NCI-H1105 (cell line): Measurements from ENCODE around the gene SLC45A3.

ENCODE experiments used
- DNase-seq: peaks from one replicate; lab custom pipeline; 2025; lab: John Stamatoyannopoulos, UW

Gene SLC45A3

GRCh38 chr1:205668951-205669340, 11.4 kb downstream of the SLC45A3 start:
- DNase-seq: no peak

GRCh38 chr1:205667909-205668643, 12.2 kb downstream of the SLC45A3 start:
- DNase-seq: no peak

GRCh38 chr1:205666372-205667166, 13.7 kb downstream of the SLC45A3 start:
- no peak for DNase-seq

GRCh38 chr1:205665201-205666045, 14.9 kb downstream of the SLC45A3 start:
- DNase-seq: no peak

GRCh38 chr1:205664399-205665017, 15.8 kb downstream of the SLC45A3 start:
- no peak for DNase-seq

GRCh38 chr1:205663286-205663936, 16.9 kb downstream of the SLC45A3 start:
- no peak for DNase-seq

- no peak for DNase-seq
These were observed 17.5 kb downstream of the SLC45A3 start for GRCh38 chr1:205662791-205663190.

- DNase-seq: no peak
These were observed 18.1 kb downstream of the SLC45A3 start for GRCh38 chr1:205662135-205662738.

- DNase-seq: no peak
These were observed 18.7 kb downstream of the SLC45A3 start for GRCh38 chr1:205661429-205662134.

GRCh38 chr1:205660361-205660760, 19.9 kb downstream of the SLC45A3 start:
- DNase-seq: no peak

- DNase-seq: peak; percentile 60
These were observed 21.2 kb downstream of the SLC45A3 start for GRCh38 chr1:205658943-205659581.

GRCh38 chr1:205656236-205656635, 24.1 kb downstream of the SLC45A3 start:
- DNase-seq: no peak

- DNase-seq: no peak
These were observed 27.3 kb downstream of the SLC45A3 start for GRCh38 chr1:205652984-205653383.

GRCh38 chr1:205650241-205650640, 30.1 kb downstream of the SLC45A3 start:
- DNase-seq: no peak

GRCh38 chr1:205645519-205645918, 34.8 kb downstream of the SLC45A3 start:
- DNase-seq: no peak

GRCh38 chr1:205642679-205643307, 37.5 kb downstream of the SLC45A3 start:
- no peak for DNase-seq

GRCh38 chr1:205639567-205639966, 40.7 kb downstream of the SLC45A3 start:
- DNase-seq: no peak

GRCh38 chr1:205637854-205638468, 42.3 kb downstream of the SLC45A3 start:
- DNase-seq: no peak

GRCh38 chr1:205636732-205637131, 43.6 kb downstream of the SLC45A3 start:
- DNase-seq: no peak
